HG02678 (cell line): ENCODE measurements around the gene TAPT1.

ENCODE experiments used
- ATAC-seq: cut with Tn5 transposase; IDR thresholded peaks from one replicate; pipeline ENCODE4 v1.9.1; 2021; ENCODE audit warnings: mild to moderate bottlenecking, moderate library complexity; ENCODE audit not compliant: unreplicated experiment

The TAPT1 gene

DNA sequence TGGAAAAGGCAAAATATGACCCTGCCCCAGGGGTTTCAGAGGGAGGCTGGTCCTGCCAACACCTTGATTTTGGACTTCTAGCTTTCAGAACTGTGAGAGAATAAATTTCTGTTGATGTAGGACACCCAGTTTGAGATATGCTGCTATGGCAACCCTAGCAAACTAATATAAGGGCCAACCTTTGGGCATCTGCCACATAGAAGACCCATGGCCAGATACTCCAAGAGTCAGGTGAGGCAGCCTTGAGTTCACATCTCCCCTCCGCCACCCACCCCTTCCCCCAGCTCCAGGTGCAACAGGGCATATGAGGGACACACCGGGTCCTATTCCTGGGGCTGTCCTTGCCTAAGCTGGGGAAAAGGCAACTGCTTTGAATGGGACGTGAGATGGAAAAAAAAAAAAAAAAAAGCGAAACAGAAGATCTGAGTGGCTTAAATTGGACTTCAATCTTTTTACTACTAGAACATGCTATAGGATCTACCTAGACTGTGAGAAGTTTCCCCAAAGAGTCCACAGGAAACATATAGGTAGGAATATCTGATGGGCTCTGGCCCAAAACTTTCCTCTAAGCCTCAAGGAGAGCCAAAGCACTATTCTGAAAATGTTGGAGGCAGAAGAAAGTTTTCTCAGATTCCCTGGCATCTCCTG lies 85.9 kb downstream of the TAPT1 start:
- ATAC-seq, result no peak

DNA sequence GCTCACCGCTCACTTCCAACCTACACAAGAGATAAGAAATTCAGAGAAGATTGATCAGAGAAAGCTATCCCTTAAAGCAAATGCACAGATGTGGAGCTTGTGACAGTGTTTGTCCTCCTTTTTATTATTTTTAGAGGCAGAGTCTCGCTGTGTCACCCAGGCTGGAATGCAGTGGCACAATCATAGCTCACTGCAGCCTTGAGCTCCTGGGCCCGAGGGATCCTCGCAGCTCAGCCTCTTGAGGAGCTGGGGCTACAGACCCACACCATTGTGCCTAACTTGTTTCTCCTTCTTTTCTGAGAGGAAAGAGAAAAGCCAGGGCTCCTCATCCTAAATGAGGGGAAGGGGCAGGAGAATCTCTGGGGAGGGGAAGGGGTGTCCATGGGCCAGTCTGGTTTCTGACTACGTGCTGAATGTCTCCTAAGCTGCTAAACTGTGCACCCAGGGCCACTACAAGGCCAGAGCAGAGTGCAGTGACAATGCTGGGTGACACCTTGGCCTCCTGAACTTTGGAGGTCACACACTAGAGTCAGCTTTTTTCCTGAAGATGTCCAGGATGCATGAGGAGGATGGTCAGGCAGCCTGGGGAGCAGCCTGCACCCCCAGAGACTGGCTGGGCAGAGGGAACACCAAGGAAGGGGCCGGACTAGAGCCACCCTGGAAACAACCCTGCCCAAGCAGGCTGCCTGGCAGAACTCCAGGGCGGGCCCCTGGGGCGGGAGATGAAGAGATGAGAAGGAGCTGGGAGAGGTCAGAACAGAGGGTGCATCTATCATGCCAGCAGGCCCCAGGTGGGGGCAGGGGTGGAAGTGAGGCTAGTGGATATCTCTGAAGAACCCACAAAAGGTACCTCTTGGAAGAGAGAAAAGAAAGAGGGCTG lies 87.0 kb downstream of the TAPT1 start:
- ATAC-seq, result no peak

DNA sequence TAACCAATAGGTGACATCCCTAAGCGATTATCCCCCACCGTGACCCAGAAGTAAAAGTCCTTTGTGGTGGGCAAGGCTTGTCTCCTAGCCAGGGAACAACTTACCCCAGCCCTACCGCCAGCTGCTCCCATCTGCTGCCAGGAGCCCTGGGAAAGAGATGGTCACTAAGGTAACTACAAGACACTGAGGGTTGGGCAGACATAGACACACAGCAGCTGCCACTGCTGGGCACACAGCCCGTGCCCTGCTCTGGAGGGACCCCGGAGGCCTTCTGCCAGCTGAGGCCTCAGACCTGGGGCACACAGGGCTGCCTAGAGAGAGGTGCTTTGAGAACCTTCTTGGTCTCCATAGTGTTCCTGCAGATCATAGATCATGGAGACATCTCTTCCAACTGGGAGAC lies 89.4 kb downstream of the TAPT1 start:
- no peak for ATAC-seq

- ATAC-seq, result no peak
These were observed 90.0 kb downstream of the TAPT1 start for GRCh38 chr4:16136311-16136710.

DNA sequence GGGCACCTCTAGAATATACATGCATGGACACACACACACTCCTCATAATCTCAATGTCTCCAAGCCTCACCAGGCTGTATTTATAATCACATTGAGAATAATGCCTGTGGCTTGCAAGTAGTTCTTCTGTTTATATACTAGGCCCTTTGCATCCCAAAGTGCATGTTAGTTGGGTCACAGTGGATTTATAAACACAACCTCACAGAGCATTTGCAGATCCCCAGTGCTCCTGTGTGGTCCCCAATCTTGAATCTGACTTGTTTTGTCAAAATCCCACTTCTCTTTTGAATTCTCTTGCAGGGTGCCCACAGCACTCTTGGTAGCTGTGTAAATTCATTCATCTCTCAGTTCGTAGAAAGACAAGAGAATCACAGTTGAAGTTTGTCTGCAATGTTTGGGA lies 92.9 kb downstream of the TAPT1 start:
- no peak for ATAC-seq

- no peak for ATAC-seq
These were observed 95.0 kb downstream of the TAPT1 start for GRCh38 chr4:16131293-16131692.

DNA sequence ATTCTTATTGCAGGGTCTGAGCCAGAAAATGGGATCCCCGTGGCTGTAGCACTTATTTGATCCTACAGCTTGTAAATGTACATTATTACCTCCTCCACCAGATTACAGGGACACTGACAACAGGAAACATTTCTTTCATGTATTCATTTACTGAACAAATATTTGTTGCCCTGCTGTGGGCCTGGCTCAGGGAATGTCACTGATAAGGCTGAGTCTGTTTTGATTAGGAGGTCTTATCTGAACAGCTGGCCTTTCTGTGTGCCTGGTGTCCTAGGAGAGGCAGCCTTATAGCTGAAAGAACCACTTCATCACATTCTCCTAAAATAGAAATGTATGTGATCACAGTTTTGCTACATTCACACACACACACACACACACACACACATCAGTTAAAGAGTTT lies 96.9 kb downstream of the TAPT1 start:
- ATAC-seq, result no peak

- ATAC-seq, result no peak
These were observed 99.6 kb downstream of the TAPT1 start for GRCh38 chr4:16126714-16127113.

- ATAC-seq, result no peak
These were observed 100.5 kb downstream of the TAPT1 start for GRCh38 chr4:16125571-16126445.

- no peak for ATAC-seq
These were observed 102.0 kb downstream of the TAPT1 start for GRCh38 chr4:16124232-16124631.

DNA sequence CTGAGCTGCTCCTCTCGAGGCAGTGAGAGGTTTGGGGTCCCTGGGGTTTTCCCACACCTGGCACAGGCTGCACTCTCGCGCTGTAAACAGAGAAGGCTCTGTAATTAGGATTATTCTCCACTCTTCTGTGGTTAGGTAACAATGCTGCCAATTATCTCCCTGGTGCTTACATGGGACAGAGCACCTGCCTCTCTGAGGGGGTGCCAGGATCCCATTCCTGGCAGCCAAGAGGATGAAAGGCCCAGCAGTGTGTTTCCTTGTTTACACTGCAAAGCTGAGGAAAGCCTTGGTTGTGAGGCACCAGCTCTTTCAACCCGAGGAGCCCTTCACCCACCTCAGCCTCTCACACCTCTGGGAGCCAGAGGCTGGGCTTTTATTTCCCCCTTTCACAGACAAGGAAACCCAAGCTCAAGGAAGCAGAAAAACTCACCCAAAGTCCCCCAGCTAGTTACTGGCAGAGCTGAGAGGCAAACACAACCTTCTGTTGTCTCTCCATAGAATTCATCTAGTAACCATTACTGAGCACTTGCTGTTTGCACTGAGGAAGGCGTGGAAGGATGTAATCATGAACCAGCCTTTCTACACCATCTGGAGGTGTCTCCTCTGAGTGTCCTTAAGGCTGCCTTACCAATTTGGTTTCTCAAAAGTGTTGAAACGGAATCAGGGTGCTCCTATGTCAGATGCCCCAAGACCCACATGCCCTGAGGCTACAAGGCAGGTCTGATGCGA lies 102.8 kb downstream of the TAPT1 start:
- no peak for ATAC-seq

- ATAC-seq, result no peak
These were observed 103.5 kb downstream of the TAPT1 start for GRCh38 chr4:16122784-16123183.

GRCh38 chr4:16122308-16122711 lies 104.0 kb downstream of the TAPT1 start:
- no peak for ATAC-seq

- no peak for ATAC-seq
These were observed 105.6 kb downstream of the TAPT1 start for GRCh38 chr4:16120720-16121119.

DNA sequence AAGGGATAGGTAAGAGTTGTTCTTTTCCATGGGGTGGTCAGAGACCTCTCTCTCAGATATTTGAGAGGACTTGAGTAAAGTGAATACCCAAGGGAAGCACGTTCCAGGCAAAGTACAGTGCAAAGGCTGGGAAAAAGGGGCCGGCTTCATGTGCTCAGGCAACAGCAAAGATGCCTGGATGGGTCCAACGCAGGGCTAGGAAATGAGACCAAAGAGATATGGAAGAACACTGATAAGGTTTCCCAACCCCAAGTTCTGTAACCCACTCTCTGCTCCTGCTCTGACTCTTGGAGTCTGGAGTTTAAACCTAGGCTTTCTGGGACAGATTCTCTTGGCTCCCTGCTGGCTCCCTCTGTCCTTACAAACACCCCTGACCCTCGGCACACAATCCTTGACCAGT lies 106.3 kb downstream of the TAPT1 start:
- ATAC-seq, result no peak

- ATAC-seq, result no peak
These were observed 108.2 kb downstream of the TAPT1 start for GRCh38 chr4:16118090-16118489.

- ATAC-seq, result no peak
These were observed 109.1 kb downstream of the TAPT1 start for GRCh38 chr4:16117164-16117563.

DNA sequence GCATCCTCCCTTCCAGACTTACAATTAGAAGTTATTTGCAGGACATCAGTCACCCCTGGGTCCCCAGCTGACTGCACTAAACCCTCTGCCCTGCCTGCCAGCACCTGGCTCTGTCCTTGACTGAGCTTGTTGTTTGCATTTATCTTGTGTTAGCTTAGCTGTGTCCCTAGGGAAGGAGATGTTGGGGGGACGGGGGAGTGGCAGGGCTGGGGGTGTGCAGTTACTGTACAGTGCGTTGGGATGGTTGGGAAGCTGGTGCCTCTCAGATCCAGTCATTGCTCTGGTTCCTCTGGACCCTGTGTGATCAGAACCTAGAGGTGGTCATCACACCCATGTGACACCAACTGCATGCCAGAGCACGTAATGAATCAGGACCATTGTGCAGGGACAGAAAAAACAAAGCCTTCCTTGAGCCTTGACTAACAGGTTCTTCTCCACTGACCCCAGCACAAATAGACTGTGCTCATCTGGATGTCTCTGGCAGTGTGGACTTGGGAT lies 109.7 kb downstream of the TAPT1 start:
- no peak for ATAC-seq

- no peak for ATAC-seq
These were observed 110.3 kb downstream of the TAPT1 start for GRCh38 chr4:16116019-16116418.

DNA sequence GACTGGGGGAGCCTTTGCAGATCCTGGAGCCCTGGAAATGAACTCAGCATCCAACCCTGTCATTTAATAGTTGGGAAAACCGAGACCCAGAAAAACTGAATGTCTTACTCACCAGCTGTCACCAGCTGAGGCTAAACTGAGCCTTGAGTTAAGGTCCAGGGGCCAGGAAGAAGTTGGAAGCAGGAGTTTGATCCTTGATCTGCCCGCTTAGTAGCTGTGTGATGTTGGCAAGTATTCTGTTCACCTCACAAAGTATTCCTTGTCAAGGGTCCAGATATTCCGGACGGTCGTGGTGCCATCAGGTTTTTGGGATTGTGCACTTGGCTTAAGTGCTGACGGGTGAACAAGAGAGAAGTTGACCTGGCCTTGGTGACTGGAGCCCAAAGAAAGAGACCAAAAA lies 111.7 kb downstream of the TAPT1 start:
- ATAC-seq, result no peak

DNA sequence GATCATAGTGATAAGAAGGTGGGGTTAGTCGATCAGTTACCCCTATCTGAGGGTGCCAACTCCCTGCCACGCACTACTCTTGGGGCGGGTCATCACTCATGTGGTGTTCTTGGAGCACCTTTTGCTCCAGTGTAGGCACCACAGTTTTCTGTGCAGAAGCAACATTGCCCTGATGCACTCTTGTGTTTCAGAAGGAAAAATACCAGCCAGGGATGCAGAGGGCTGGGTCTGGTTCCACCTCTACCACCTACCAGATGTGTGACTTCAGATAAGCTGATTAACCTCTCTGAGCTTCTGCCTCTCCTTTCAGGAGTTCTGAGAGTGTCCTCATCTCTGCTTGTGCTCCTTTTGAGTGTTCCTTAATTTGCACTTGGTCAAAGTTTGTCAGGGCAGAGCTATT lies 112.5 kb downstream of the TAPT1 start:
- no peak for ATAC-seq
